ENCODE measurements around the gene CYP2W1.

- TF ChIP-seq POLR2A (IDR thresholded peaks at IDR 0.05), result no peak
- no peak for TF ChIP-seq CTCF (IDR thresholded peaks at IDR 0.05)
Observed at GRCh38 chr7:1009747-1010146, 26.8 kb downstream of the CYP2W1 start.
